Measurements from ENCODE around the gene TCP11X1.
"Not testable (repeated sequence)": the region's sequence is repeated elsewhere in the genome, so short reads cannot be mapped to it uniquely, and the experiment has no call there.

The TCP11X1 gene

DNA sequence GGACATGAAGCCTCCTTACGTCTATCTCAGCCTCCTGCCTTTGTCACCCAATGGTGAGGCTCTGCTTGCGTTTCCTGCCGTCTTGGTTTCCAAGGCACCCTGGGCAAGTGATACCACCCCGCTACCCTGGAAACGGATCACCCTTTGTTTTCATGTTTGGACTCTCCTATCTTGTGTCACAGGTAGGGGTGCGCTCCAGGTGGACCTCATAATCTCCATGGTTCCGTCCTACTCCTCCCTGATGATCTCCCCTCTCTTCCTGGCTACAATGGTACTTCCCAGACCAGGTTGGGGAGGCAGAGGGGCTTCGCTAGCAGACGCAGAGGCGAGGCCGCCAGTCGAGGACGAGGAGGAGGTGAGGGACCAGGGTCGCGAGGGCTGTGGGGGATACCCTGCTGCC is at the start of gene TCP11X1:
Gene TCP11X1, plus strand, starts transcription at position 316 of the 400 bp plus-strand sequence.
- FAIRE-seq, result not testable (repeated sequence)

DNA sequence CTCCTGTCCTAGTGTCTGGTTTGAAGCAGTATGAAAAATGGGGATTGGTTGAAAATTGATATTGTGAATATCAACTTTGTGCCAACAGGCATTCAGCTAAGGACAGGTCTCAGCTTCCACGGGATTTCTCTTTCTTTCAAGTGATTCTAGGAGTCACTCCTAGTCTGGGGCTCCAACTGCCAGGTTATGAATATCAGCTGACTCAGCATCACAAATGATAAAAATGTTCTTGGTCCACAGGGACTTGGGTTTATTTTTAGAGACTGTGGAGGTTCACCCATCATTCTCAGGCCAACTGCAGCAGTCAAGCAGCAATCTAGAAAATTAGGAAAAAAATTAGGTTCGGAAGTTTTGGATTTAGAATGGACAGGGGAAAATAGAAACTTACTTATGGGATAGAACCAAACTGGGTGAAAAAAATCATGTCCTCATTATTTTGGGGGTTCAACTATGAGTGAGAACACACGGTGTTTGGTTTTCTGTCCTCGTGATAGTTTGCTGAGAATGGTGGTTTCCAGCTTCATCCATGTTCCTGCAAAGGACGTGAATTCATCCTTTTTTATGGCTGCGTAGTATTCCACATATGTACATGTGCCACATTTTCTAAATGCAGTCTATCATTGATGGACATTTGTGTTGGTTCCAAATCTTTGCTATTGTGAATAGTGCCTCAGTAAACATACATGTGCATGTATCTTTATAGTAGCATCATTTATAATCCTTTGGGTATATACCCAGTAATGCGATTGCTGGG is 29.0 kb upstream of the TCP11X1 start:
- no peak for FAIRE-seq

DNA sequence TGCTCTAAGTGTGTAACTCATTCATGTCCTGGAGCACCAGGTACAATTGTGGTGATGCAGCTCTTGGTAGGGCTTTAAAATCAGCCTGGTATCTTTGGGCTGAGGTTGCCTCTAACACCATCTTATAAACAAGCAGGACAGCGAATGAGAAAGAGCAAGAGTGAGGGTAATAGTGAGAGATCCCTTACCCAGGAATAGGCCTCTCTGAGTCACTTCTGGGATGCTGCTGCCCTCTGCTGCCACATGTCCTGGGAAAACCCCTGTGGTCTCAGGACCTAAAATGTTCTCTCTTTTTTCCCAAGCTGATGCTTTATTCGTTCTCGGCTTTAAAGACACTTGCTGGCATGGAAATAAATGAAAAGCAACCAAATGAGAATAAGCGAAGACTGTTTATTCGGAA is 7.2 kb upstream of the TCP11X1 start:
- FAIRE-seq, result not testable (repeated sequence)

DNA sequence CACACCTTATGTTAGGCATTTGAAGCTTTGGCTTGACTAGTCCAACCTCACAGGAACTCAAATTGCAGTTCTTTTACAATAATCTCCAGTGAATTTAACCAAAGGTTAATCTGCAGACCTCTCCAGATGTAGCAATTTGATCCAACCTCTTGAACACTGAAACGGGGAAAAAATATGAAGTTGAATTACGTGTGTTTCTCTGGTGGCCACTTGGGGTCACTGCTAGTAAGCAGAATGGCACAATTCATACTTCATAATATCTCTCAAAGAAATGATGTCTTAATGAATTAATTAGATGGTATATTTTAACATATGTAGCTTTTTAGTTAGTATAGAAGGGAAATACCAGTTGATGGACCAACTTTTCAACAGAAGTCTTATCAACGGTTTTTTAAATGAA is 1.4 kb downstream of the TCP11X1 start:
- FAIRE-seq, result not testable (repeated sequence)

GRCh38 chrX:102235678-102236077 is 20.6 kb downstream of the TCP11X1 start:
- FAIRE-seq, result not testable (repeated sequence)

GRCh38 chrX:102240265-102240664 is 25.2 kb downstream of the TCP11X1 start:
- FAIRE-seq, result not testable (repeated sequence)

GRCh38 chrX:102246893-102247292 is 31.8 kb downstream of the TCP11X1 start, which contains the start of gene NXF2:
NXF2 (plus strand) TSS chrX:102247167; CDS start chrX:102307079, 59,912 bp downstream.
- not testable (repeated sequence) for FAIRE-seq

DNA sequence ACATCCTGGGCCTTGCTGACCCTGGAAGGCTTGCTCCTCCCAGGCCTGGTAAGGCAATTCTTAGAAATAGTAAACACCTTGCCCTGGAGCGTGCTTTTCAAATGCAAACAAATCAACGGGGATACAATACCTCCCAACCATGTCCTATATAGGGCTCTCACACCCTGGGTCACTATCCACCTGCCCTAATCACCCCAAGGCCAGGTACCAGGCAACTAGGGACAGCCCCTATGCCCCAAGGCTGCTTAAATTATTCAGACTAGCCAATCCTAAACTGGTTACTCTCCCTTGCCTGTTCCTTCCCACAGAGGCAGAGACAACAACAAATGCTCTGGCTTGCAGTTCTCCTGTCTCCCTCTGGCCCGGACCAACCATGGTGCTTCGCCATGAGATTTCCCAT is 57.1 kb downstream of the TCP11X1 start:
- FAIRE-seq, result not testable (repeated sequence)
